Endodermal cell (in vitro differentiated cells): ENCODE results near the gene TBK1. TPM values are rescaled to one million over a fixed set of nuclear protein-coding genes. Genes with fewer than 3 reads are reported as not detected.

Experiments used
- DNase-seq: peaks from one replicate; pipeline ENCODE4 v3.0.0-alpha.2; 2017
- H3K27ac ChIP-seq: 2 replicates; pipeline ENCODE4 v1.5.1; 2013; ENCODE audit warnings: mild to moderate bottlenecking, low read depth, low read length, moderate library complexity
- H3K27me3 ChIP-seq: 2 replicates; pipeline ENCODE4 v1.6.1; 2013; ENCODE audit warnings: mild to moderate bottlenecking, low read length, moderate library complexity; ENCODE audit not compliant: insufficient read depth, control insufficient read depth, poor library complexity, severe bottlenecking
- H3K36me3 ChIP-seq: 2 replicates; pipeline ENCODE4 v1.7.0; 2013; ENCODE audit warnings: mild to moderate bottlenecking, low read length, moderate library complexity; ENCODE audit not compliant: control insufficient read depth, insufficient read depth
- H3K4me1 ChIP-seq: one replicate; pipeline ENCODE4 v1.7.0; 2013; ENCODE audit warnings: low read length; ENCODE audit not compliant: control insufficient read depth, insufficient read depth
- H3K4me3 ChIP-seq: 2 replicates; pipeline ENCODE4 v1.5.1; 2013; ENCODE audit warnings: mild to moderate bottlenecking, low read length, moderate library complexity
- H3K9ac ChIP-seq: 2 replicates; pipeline ENCODE4 v1.6.1; 2013; ENCODE audit warnings: mild to moderate bottlenecking, low read length, moderate library complexity; ENCODE audit not compliant: poor library complexity, severe bottlenecking; ENCODE audit errors: extremely low read depth
- H3K9me3 ChIP-seq: 2 replicates; pipeline ENCODE4 v1.6.1; 2013; ENCODE audit warnings: mild to moderate bottlenecking, low read length, moderate library complexity; ENCODE audit not compliant: control insufficient read depth
- H3K27ac Mint-ChIP-seq: 2 replicates; pipeline ENCODE4 v1.8.0; 2020; ENCODE audit warnings: mixed read lengths
- H3K27me3 Mint-ChIP-seq: 2 replicates; pipeline ENCODE4 v1.8.0; 2021; ENCODE audit warnings: mild to moderate bottlenecking, mixed read lengths; ENCODE audit not compliant: insufficient read depth
- H3K36me3 Mint-ChIP-seq: 2 replicates; pipeline ENCODE4 v1.8.0; 2020; ENCODE audit warnings: low read depth, mixed read lengths
- H3K4me1 Mint-ChIP-seq: 2 replicates; pipeline ENCODE4 v1.8.0; 2020; ENCODE audit warnings: mixed read lengths
- H3K4me3 Mint-ChIP-seq: 2 replicates; pipeline ENCODE4 v1.8.0; 2020; ENCODE audit warnings: mild to moderate bottlenecking, moderate library complexity, mixed read lengths
- H3K9me3 Mint-ChIP-seq: 2 replicates; pipeline ENCODE4 v1.8.0; 2020; ENCODE audit warnings: mild to moderate bottlenecking, mixed read lengths
- WGBS, 2 experiments: methylation state at CpG; one replicate each; pipeline versions ENCODE4 v1.1.5 to v1.1.7; 2013; ENCODE audit warnings: missing lambda C conversion rate in 2 of 2, mixed read lengths in 1 of 2; ENCODE audit not compliant: insufficient coverage in 1 of 2, insufficient read length in 1 of 2; 5-methylcytosine and 5-hydroxymethylcytosine counted together
- total RNA-seq, 2 donors: library from RNA; stranded (reverse); fragmentation: NEBNext Ultra II Directional in 1 of 2; extraction: Animal tissue kit (Norgen Biotek cat#: 25700) in 1 of 2; gene quantifications; 2 replicates in 1 of 2; 3 replicates in 1 of 2; pipeline ENCODE4 v1.2.1, GENCODE V29; 2021
- TF ChIP-seq, protein P1 (sequence below): fragments of 200-600 bp; sonication (generic); conservative IDR thresholded peaks from 2 replicates; pipeline ENCODE4 v1.5.0; 2021; ENCODE audit warnings: antibody characterized with exemption, mild to moderate bottlenecking

The TBK1 gene
- total RNA-seq, 2 donors from 2014 or later: 23.9 to 25.1 TPM

DNA sequence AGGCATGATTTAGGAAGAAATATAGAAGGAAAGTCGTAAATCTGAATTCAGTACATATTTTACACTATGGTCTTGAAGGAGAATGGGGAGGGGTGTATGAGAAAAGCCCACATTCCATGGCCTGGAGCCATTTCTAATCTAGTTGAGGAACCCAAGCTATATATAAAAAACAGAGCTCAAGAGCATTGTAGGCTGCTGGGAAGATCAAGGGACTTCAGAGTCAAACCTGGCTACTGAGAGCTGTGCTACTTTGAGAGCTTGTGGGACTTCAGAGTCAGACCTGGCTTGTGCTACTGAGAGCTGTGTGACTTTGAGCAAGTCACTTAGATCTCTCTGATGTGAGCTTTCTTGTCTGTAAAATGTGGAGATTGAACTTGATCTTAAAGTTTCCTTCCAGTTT, 58.7 kb downstream of the TBK1 start:
- TF ChIP-seq, protein P1, sequence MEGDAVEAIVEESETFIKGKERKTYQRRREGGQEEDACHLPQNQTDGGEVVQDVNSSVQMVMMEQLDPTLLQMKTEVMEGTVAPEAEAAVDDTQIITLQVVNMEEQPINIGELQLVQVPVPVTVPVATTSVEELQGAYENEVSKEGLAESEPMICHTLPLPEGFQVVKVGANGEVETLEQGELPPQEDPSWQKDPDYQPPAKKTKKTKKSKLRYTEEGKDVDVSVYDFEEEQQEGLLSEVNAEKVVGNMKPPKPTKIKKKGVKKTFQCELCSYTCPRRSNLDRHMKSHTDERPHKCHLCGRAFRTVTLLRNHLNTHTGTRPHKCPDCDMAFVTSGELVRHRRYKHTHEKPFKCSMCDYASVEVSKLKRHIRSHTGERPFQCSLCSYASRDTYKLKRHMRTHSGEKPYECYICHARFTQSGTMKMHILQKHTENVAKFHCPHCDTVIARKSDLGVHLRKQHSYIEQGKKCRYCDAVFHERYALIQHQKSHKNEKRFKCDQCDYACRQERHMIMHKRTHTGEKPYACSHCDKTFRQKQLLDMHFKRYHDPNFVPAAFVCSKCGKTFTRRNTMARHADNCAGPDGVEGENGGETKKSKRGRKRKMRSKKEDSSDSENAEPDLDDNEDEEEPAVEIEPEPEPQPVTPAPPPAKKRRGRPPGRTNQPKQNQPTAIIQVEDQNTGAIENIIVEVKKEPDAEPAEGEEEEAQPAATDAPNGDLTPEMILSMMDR: no peak
- Mint-ChIP-seq H3K27ac (no peak overlapping the region), H3K27me3 (no peaks in the 10 kb centered on the region), H3K36me3 (no peaks in the 10 kb centered on the region), H3K4me3 (no peak overlapping the region), H3K4me1 (no peaks in the 10 kb centered on the region), H3K9me3 (no peaks in the 10 kb centered on the region)
- H3K36me3 ChIP-seq: no peaks in the 10 kb centered on the region
- H3K4me3 ChIP-seq: no peak overlapping the region
- no peaks in the 10 kb centered on the region for H3K27me3 ChIP-seq
- no peak overlapping the region for H3K9ac ChIP-seq
- H3K27ac ChIP-seq: no peak overlapping the region
- no peak for DNase-seq
- H3K4me1 ChIP-seq: no peaks in the 10 kb centered on the region
- WGBS, 2 experiments: 80% methylated on average over 1 of the region's 1 CpG; no CpG with 5 or more reads in 1 of the 2 experiments
- no peaks in the 10 kb centered on the region for H3K9me3 ChIP-seq

DNA sequence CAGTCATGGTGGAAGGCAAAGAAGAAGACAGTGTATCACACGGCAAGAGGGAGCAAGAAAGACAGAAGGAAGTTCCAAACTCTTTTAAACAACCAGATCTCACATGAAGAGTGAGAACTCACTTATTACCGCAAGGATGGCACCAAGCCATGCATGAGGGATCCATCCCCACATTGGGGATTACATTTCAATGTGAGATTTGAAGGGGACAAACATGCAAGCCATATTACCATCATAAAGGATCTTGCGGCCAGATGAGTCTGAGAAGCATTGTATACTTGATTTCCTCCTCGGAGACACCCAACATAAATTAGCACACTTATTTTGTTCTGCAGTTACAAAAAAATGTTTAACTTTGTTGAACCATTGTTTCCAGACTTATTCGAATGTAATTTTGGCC, 66.5 kb downstream of the TBK1 start:
- Mint-ChIP-seq H3K4me1 (peaks cover 10% of the 10 kb centered on the region), H3K4me3 (no peak overlapping the region), H3K27me3 (no peaks in the 10 kb centered on the region), H3K9me3 (no peaks in the 10 kb centered on the region), H3K27ac (no peak overlapping the region), H3K36me3 (no peaks in the 10 kb centered on the region)
- no peak overlapping the region for H3K27ac ChIP-seq
- H3K9ac ChIP-seq: no peak overlapping the region
- TF ChIP-seq, protein P1: no peak
- WGBS, 2 experiments: 91 to 92% methylated on average over 2 to 5 of the region's 5 CpGs
- H3K9me3 ChIP-seq: no peaks in the 10 kb centered on the region
- DNase-seq: no peak
- no peaks in the 10 kb centered on the region for H3K36me3 ChIP-seq
- H3K27me3 ChIP-seq: no peaks in the 10 kb centered on the region
- no peaks in the 10 kb centered on the region for H3K4me1 ChIP-seq
- no peak overlapping the region for H3K4me3 ChIP-seq

DNA sequence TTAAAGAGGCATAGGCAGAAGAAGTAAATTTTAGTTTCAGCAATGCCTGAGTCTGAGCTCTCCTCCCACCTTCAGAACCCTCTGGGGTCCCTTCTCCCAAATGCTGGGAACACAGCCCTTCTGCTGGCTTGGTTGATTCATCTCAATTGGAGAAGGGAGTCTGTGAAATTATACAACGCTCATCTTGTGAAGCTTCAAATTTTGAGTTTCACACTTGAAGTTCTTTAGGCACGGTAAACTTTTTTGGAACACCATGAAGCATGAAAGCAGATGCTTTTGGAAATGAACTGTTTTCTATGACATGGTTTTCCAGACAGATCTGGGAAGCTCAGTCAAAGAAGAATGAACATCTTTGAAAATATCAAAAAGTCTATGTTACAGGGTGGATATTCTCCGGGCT, 69.9 kb downstream of the TBK1 start:
- H3K9me3 Mint-ChIP-seq: no peaks in the 10 kb centered on the region
- H3K27ac Mint-ChIP-seq: peak overlapping the region; percentile 11
- H3K27ac ChIP-seq: peak overlapping the region; percentile 87
- WGBS, 2 experiments: 82 to 85% methylated on average over 3 of the region's 3 CpGs
- DNase-seq: peak; percentile 35
- H3K36me3 Mint-ChIP-seq: no peaks in the 10 kb centered on the region
- no peaks in the 10 kb centered on the region for H3K4me1 ChIP-seq
- H3K9ac ChIP-seq: no peak overlapping the region
- H3K27me3 ChIP-seq: no peaks in the 10 kb centered on the region
- H3K4me1 Mint-ChIP-seq: peaks cover 10% of the 10 kb centered on the region
- no peaks in the 10 kb centered on the region for H3K27me3 Mint-ChIP-seq
- H3K36me3 ChIP-seq: no peaks in the 10 kb centered on the region
- no peak overlapping the region for H3K4me3 Mint-ChIP-seq
- H3K9me3 ChIP-seq: no peaks in the 10 kb centered on the region
- TF ChIP-seq, protein P1: no peak
- H3K4me3 ChIP-seq: no peak overlapping the region
